ENCODE measurements around the gene GAGE10.
"Not testable (repeated sequence)": the region's sequence is repeated elsewhere in the genome, so short reads cannot be mapped to it uniquely, and the experiment has no call there.

GAGE10 gene

DNA sequence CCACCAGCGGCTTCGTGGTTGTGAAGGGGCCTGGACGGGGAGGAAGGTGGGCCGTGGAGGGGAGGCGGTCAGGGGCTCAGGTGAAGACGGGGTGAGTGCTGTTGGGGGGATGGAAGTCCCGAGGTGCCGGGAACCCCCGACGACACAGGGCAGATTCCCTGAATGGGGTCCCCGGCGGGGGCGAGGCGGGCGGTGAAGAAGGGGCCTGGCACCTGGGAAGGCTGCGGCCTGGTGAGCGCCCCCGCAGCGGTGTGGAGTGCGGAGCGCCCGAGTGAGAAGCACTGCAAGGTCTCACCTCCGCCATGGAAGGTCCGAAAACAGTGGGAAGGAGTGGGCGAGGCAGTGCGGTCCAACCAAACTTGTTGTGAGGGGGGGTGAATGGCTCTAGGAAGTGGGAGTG is 28.4 kb downstream of the GAGE10 start:
- H3K4me1 ChIP-seq; H3K4me3 ChIP-seq (ENCODE audit: low read depth, low read length); DNase-seq; H3K27me3 ChIP-seq; H3K9me3 ChIP-seq; H3K36me3 ChIP-seq: not testable (repeated sequence)

DNA sequence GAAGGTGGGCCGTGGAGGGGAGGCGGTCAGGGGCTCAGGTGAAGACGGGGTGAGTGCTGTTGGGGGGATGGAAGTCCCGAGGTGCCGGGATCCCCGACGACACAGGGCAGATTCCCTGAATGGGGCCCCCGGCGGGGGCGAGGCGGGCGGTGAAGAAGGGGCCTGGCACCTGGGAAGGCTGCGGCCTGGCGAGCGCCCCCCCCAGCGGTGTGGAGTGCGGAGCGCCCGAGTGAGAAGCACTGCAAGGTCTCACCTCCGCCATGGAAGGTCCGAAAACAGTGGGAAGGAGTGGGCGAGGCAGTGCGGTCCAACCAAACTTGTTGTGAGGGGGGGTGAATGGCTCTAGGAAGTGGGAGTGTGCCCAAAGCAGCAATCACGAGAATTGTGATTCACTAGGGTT is 38.0 kb downstream of the GAGE10 start:
- H3K4me3 ChIP-seq (ENCODE audit: low read depth, low read length); H3K27me3 ChIP-seq; H3K9me3 ChIP-seq; H3K4me1 ChIP-seq; H3K36me3 ChIP-seq: not testable (repeated sequence)
- peak; percentile 47 for DNase-seq

DNA sequence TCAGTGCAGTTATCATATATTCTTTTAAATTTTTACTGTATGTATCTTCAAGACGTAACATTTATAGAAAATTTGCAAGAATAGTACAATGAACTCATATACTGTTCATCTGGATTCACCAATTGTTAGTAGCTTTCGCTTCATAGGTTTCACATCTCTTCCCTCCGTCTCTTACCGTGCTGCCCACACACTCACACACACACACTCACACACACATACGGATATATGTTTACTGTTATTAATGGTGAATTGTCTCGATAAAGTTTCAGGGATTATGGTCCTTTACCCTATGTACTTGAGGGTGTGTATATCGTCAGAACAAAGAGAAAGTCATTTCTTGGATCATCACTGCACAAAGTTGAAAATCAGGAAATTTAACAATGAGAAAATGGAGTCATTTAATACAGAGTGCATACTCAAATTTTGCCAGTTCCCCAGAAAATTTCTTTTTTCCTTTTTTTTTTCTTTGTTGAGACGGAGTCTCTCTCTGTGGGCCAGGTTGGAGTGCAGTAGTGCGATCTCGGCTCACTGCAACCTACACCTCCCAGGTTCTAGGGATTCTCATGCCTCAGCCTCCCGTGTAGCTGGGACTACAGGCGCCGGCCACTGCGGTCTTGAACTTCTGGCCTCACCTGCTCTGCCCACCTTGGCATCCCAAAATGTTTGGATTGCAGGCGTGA is 41.2 kb downstream of the GAGE10 start:
- H3K9me3 ChIP-seq; DNase-seq; H3K4me3 ChIP-seq (ENCODE audit: low read depth, low read length); H3K4me1 ChIP-seq; H3K27me3 ChIP-seq; H3K36me3 ChIP-seq: not testable (repeated sequence)

DNA sequence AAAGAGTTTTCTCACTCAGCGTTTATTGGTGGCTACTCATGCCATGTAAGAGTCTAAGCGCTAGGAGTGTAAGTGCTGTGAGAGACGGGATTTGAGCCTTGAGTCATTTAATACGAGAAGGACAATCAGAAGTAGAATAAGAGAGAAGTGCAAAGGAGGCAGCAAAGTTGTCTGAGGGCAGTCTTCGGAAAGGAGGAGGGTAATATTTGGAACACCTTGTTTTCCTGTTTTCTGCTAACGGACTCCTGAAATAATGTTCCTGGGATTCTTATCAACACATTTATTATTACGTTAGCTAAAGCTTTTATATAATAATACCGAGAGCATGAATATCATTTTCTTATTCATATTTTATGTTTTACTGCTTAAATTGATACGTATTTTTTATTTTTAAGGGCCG is 42.0 kb downstream of the GAGE10 start:
- not testable (repeated sequence) for H3K36me3 ChIP-seq; H3K9me3 ChIP-seq; H3K4me3 ChIP-seq (ENCODE audit: low read depth, low read length); H3K27me3 ChIP-seq; DNase-seq; H3K4me1 ChIP-seq

DNA sequence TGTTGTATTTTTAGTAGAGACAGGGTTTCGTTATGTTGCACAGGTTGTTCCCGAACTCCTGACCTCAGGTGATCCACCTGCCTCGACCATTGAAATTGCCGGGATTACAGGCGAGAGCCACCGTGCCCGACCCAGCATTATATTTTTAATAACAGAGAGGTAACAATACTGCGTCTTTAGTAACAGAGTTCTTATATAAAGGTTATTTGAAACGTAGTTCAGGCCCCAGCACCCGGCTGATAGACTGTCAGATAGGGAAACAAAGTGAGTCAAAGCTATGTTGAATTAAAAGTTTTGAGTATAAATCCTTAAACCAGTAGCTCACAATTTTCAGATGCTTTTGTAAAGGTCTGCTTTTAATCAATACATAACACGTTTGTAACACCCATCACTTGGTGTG is 42.7 kb downstream of the GAGE10 start:
- DNase-seq; H3K36me3 ChIP-seq; H3K4me1 ChIP-seq; H3K9me3 ChIP-seq; H3K4me3 ChIP-seq (ENCODE audit: low read depth, low read length); H3K27me3 ChIP-seq: not testable (repeated sequence)

Data from BE2C (cell line).